HEK293 (cell line): ENCODE data around the gene ZCCHC8.

Experiments used
- ZBTB1 ChIP-seq: fragments of 450-650 bp; formaldehyde crosslinking; IDR thresholded peaks from 2 replicates; pipeline ENCODE4 v1.5.1; 2016; ENCODE audit warnings: missing biosample characterization, missing genetic modification characterization
- ZNF121 ChIP-seq: fragments of 450-650 bp; formaldehyde crosslinking; IDR thresholded peaks from 2 replicates; pipeline ENCODE4 v1.5.1; 2016; ENCODE audit warnings: missing biosample characterization, missing genetic modification characterization

GRCh38 chr12:122474324-122474716 lies 26.4 kb downstream of the ZCCHC8 start:
- no peak for TF ChIP-seq ZBTB1 (tag by site-specific recombination)
- TF ChIP-seq ZNF121 = no peak
